ENCODE results near the gene INTS1.

GRCh38 chr7:1450987-1451386 lies 53.2 kb downstream of the INTS1 start:
- TF ChIP-seq CTCF (IDR thresholded peaks at IDR 0.05; ENCODE audit: low read depth, low read length, poor library complexity, severe bottlenecking), result no peak
- no peak for TF ChIP-seq EZH2phosphoT487 (IDR thresholded peaks at IDR 0.05; ENCODE audit: borderline replicate concordance, low read length)
